GM06990 (cell line): ENCODE data around the gene KRTAP10-3.

Experiments
- DNase-seq: peaks from one replicate; pipeline ENCODE4 v3.0.0-alpha.2; 2011; ENCODE audit not compliant: insufficient read length; ENCODE audit errors: extremely low read depth
- H3K27me3 ChIP-seq: replicated peaks from 2 replicates; pipeline ENCODE4 v1.6.0; 2011; ENCODE audit warnings: low read length; ENCODE audit not compliant: control insufficient read depth, insufficient read depth
- H3K36me3 ChIP-seq: 2 replicates; pipeline ENCODE4 v1.5.1; 2011; ENCODE audit warnings: low read length; ENCODE audit not compliant: control insufficient read depth, insufficient read depth
- H3K4me3 ChIP-seq: replicated peaks from 2 replicates; pipeline ENCODE4 v1.5.1; 2011; ENCODE audit warnings: low read depth, mild to moderate bottlenecking, control low read depth, low read length
- CTCF ChIP-seq: IDR thresholded peaks from 2 replicates; pipeline ENCODE4 v1.5.1; 2011; ENCODE audit warnings: low read length, control low read depth, mild to moderate bottlenecking, inconsistent platforms; ENCODE audit not compliant: insufficient read depth, poor library complexity, severe bottlenecking

KRTAP10-3 gene

GRCh38 chr21:44533121-44533890, 25.3 kb downstream of the KRTAP10-3 start:
- TF ChIP-seq CTCF = no peak
- DNase-seq = no peak
- no peak overlapping the region for H3K4me3 ChIP-seq
- no peaks in the 10 kb centered on the region for H3K27me3 ChIP-seq
- no peaks in the 10 kb centered on the region for H3K36me3 ChIP-seq

- DNase-seq = no peak
- no peak overlapping the region for H3K4me3 ChIP-seq
These were observed 25.9 kb downstream of the KRTAP10-3 start for GRCh38 chr21:44532712-44533111.

GRCh38 chr21:44531606-44532564, 26.7 kb downstream of the KRTAP10-3 start:
- no peaks in the 10 kb centered on the region for H3K36me3 ChIP-seq
- H3K4me3 ChIP-seq = no peak overlapping the region
- DNase-seq = no peak
- no peaks in the 10 kb centered on the region for H3K27me3 ChIP-seq
- TF ChIP-seq CTCF = no peak

More at GRCh38 chr21:44532712-44533111, 25.9 kb downstream of the KRTAP10-3 start:
- H3K36me3 ChIP-seq = no peaks in the 10 kb centered on the region
- no peak for TF ChIP-seq CTCF
- H3K27me3 ChIP-seq = no peaks in the 10 kb centered on the region

GRCh38 chr21:44530903-44531605, 27.5 kb downstream of the KRTAP10-3 start:
- no peak overlapping the region for H3K4me3 ChIP-seq
- no peak for DNase-seq
- no peaks in the 10 kb centered on the region for H3K27me3 ChIP-seq
- no peak for TF ChIP-seq CTCF
- no peaks in the 10 kb centered on the region for H3K36me3 ChIP-seq

GRCh38 chr21:44530221-44530902, 28.2 kb downstream of the KRTAP10-3 start:
- DNase-seq = no peak
- Histone ChIP-seq H3K36me3 (no peaks in the 10 kb centered on the region), H3K27me3 (no peaks in the 10 kb centered on the region), H3K4me3 (no peak overlapping the region)
- no peak for TF ChIP-seq CTCF
